Heart right ventricle (tissue), 16 donors: ENCODE measurements around the gene FAM153A. TPM values are rescaled to one million over a fixed set of nuclear protein-coding genes. Genes with fewer than 3 reads are reported as not detected.
"Not testable (repeated sequence)": the region's sequence is repeated elsewhere in the genome, so short reads cannot be mapped to it uniquely, and the experiment has no call there.

Experiments used
- ATAC-seq, 8 donors: fragments of 200-7000 bp; cut with Tn5 transposase; one replicate each; pipeline ENCODE4 v1.9.1; 2020; ENCODE audit warnings: mild to moderate bottlenecking in 8 of 8, moderate library complexity in 8 of 8, moderate number of reproducible peaks in 1 of 8
- DNase-seq, 2 donors: peaks; one replicate each; pipeline ENCODE4 v3.0.0-alpha.2; 2020
- H3K27ac ChIP-seq, 10 donors: fragments of 200-600 bp; sonication (generic) in 2 of 10; one replicate each; pipeline versions ENCODE4 v1.5.0 to v1.8.0; 2020 to 2022; ENCODE audit warnings: mild to moderate bottlenecking in 3 of 10
- H3K27me3 ChIP-seq, 7 donors: fragments of 200-600 bp; one replicate each; pipeline ENCODE4 v1.8.0; 2021 to 2022; ENCODE audit warnings: mild to moderate bottlenecking in 2 of 7
- H3K36me3 ChIP-seq, 9 donors: fragments of 200-600 bp; sonication (generic) in 1 of 9; one replicate each; pipeline versions ENCODE4 v1.5.0 to v1.8.0; 2020 to 2022; ENCODE audit warnings: mild to moderate bottlenecking in 2 of 9
- H3K4me1 ChIP-seq, 9 donors: fragments of 200-600 bp; sonication (generic) in 1 of 9; one replicate each; pipeline versions ENCODE4 v1.5.0 to v1.8.0; 2020 to 2022; ENCODE audit warnings: mild to moderate bottlenecking in 4 of 9
- H3K4me3 ChIP-seq, 10 donors: fragments of 200-600 bp; sonication (generic) in 2 of 10; one replicate each; pipeline versions ENCODE4 v1.5.0 to v1.8.0; 2020 to 2022; ENCODE audit warnings: mild to moderate bottlenecking in 7 of 10, moderate library complexity in 2 of 10
- H3K9me3 ChIP-seq, 11 donors: fragments of 200-600 bp in 10 of 11; sonication (generic) in 2 of 11; one replicate each; pipeline versions ENCODE4 v1.5.0 to v1.8.0; 2013 to 2022; ENCODE audit warnings: mild to moderate bottlenecking in 2 of 11, control low read depth in 1 of 11, moderate library complexity in 1 of 11
- WGBS, 2 donors: extraction: QIAGEN DNeasy Blood & Tissue Kit; methylation state at CpG; one replicate each; pipeline ENCODE4 v1.1.7; 2013; ENCODE audit warnings: inconsistent platforms in 1 of 2; 5-methylcytosine and 5-hydroxymethylcytosine counted together
- intact Hi-C, 10 donors: fragments of 100-400 bp; cut with DNase I; formaldehyde crosslinking; loops; one replicate each; pipeline versions ENCODE4 v1.11.1 to v1.14.2; 2022
- long read RNA-seq, 3 donors: library from polyadenylated mRNA; unstranded; transcript quantifications; one replicate each; pipeline ENCODE4 v2.0.0, GENCODE V29; 2020 to 2021
- polyA plus RNA-seq, 2 donors: library from polyadenylated mRNA; stranded (reverse); fragments of 200-250 nt; gene quantifications; one replicate each; pipeline ENCODE4 v1.2.3, GENCODE V29; 2013
- total RNA-seq, 10 donors: library from RNA; stranded (reverse); fragmentation: NEBNext Ultra II Directional in 3 of 10; extraction: Animal tissue kit (Norgen Biotek cat#: 25700) in 3 of 10; gene quantifications; one replicate each; pipeline versions ENCODE4 v1.2.1 to v1.2.4, GENCODE V29; 2021 to 2023
- donor health status: Arrhythmogenic right ventricular cardiomyopathy.
- donor health status: ischemic (EF 13 %, LVEDD 7.1; RV severe dilation, severe dysfunction).
- donor health status: healthy with polysubstance abuse.
- donor health status: DM: no; HTN: yes; CAD: no.
- donor health status: DM: no; HTN: no; CAD: no.
- donor health status: ischemic (EF 25% LVEDD 6.9; RV normal size, moderate dysfunction).
- donor health status: ischemic (EF 25% LVEDD 5.7; RV mildly dilated, moderate dysfunction).
- donor health status: healthy.
- donor health status: DM: yes; HTN: yes; CAD: no.
- donor health status: Ischemic cardiomyopathy.
- donor health status: ischemic (EF 35%, LVEDD 5.7; RV mildly dilated, moderate dysfunction).
- donor health status: nonischemic (EF 11% LVEDD 7.7; RV severe dilation, severe dysfunction).
- donor health status: DM: yes; HTN: yes; CAD: no.
- donor health status: PGD.
- donor health status: ischemic (EF 29% LVEDD 5.4; RV normal size, mild dysfunction).
- donor health status: nonischemic (EF 23%, LVEDD 6.1; RV moderate dilation, normal function).

The FAM153A gene
- total RNA-seq (10 to 100 TPM in 1 of 10 donors, 1 to 10 TPM in 6, under 1 TPM in 1, not detected in 2; 0.98 to 12.4 (median 3.3) TPM), polyA plus RNA-seq (1 to 10 TPM; 4.3 to 7.4 TPM)
- long read RNA-seq, donor 1, partial matches to known transcripts: 2 of 4 reads
- long read RNA-seq, donor 1, other reads (novel, unspliced or antisense): 2 of 4 reads
- long read RNA-seq, donor 2, partial matches to known transcripts: 2 of 8 reads
- long read RNA-seq, donor 2, other reads (novel, unspliced or antisense): 6 of 8 reads
- long read RNA-seq, donor 3: 0 reads

- H3K36me3 ChIP-seq, H3K9me3 ChIP-seq, H3K4me3 ChIP-seq, DNase-seq, H3K4me1 ChIP-seq, H3K27ac ChIP-seq, H3K27me3 ChIP-seq, intact Hi-C loops: not testable (repeated sequence)
- peak in 7 of 8 donors; percentile 27 to 82 (median 60) for ATAC-seq
- WGBS, 2 donors: 2% methylated on average over 14 of the region's 67 CpGs; no CpG with 5 or more reads in 1 of the 2 donors
These were observed at the start of gene FAM153A for GRCh38 chr5:177782792-177783633. Gene FAM153A (minus strand): TSS chr5:177782899.

- DNase-seq, H3K4me3 ChIP-seq, intact Hi-C loops, H3K27me3 ChIP-seq, ATAC-seq, H3K9me3 ChIP-seq, H3K4me1 ChIP-seq, H3K27ac ChIP-seq, H3K36me3 ChIP-seq: not testable (repeated sequence)
- WGBS, 2 donors: 49 to 67% methylated on average over 2 to 4 of the region's 4 CpGs
These were observed 49.6 kb upstream of the FAM153A start for GRCh38 chr5:177832287-177832686.

- H3K4me3 ChIP-seq, H3K4me1 ChIP-seq, ATAC-seq, H3K27ac ChIP-seq, intact Hi-C loops, H3K27me3 ChIP-seq, H3K36me3 ChIP-seq, H3K9me3 ChIP-seq, DNase-seq: not testable (repeated sequence)
- WGBS, 2 donors: no CpG with 5 or more reads among the region's 4 CpGs
These were observed 43.4 kb upstream of the FAM153A start for GRCh38 chr5:177826073-177826472.

GRCh38 chr5:177824776-177825175 is 42.1 kb upstream of the FAM153A start:
- intact Hi-C loops, H3K27ac ChIP-seq, H3K4me3 ChIP-seq, H3K4me1 ChIP-seq, H3K9me3 ChIP-seq, H3K36me3 ChIP-seq, ATAC-seq, H3K27me3 ChIP-seq, DNase-seq: not testable (repeated sequence)
- no CpG with 5 or more reads among the region's 2 CpGs for WGBS, 2 donors

- WGBS, 2 donors: no CpG with 5 or more reads among the region's 3 CpGs
These were observed 39.8 kb upstream of the FAM153A start for GRCh38 chr5:177822489-177822888.

GRCh38 chr5:177819664-177820063 is 37.0 kb upstream of the FAM153A start:
- H3K36me3 ChIP-seq, intact Hi-C loops, H3K9me3 ChIP-seq, H3K27ac ChIP-seq, DNase-seq, ATAC-seq, H3K4me3 ChIP-seq, H3K4me1 ChIP-seq, H3K27me3 ChIP-seq: not testable (repeated sequence)
- WGBS, 2 donors: no CpG with 5 or more reads among the region's 1 CpG

More at GRCh38 chr5:177822489-177822888, 39.8 kb upstream of the FAM153A start:
- H3K27me3 ChIP-seq, H3K4me1 ChIP-seq, H3K36me3 ChIP-seq, DNase-seq, H3K9me3 ChIP-seq, intact Hi-C loops, ATAC-seq, H3K4me3 ChIP-seq, H3K27ac ChIP-seq: not testable (repeated sequence)

- not testable (repeated sequence) for ATAC-seq
These were observed 30.2 kb upstream of the FAM153A start for GRCh38 chr5:177812814-177813425.

GRCh38 chr5:177812160-177812743 is 29.6 kb upstream of the FAM153A start:
- H3K36me3 ChIP-seq, H3K27me3 ChIP-seq, ATAC-seq, H3K9me3 ChIP-seq, DNase-seq, H3K4me1 ChIP-seq, H3K27ac ChIP-seq, H3K4me3 ChIP-seq, intact Hi-C loops: not testable (repeated sequence)
- 40% methylated on average over 1 of the region's 6 CpGs; no CpG with 5 or more reads in 1 of the 2 donors for WGBS, 2 donors

More at GRCh38 chr5:177812814-177813425, 30.2 kb upstream of the FAM153A start:
- H3K4me3 ChIP-seq, H3K4me1 ChIP-seq, H3K9me3 ChIP-seq, H3K27ac ChIP-seq, H3K36me3 ChIP-seq, H3K27me3 ChIP-seq, DNase-seq, intact Hi-C loops: not testable (repeated sequence)
- no CpG with 5 or more reads among the region's 2 CpGs for WGBS, 2 donors

GRCh38 chr5:177809209-177809913 is 26.7 kb upstream of the FAM153A start:
- H3K4me1 ChIP-seq, H3K27me3 ChIP-seq, intact Hi-C loops, H3K4me3 ChIP-seq, H3K36me3 ChIP-seq, DNase-seq, H3K9me3 ChIP-seq, H3K27ac ChIP-seq: not testable (repeated sequence)
- WGBS, 2 donors: 76 to 92% methylated on average over 3 to 5 of the region's 11 CpGs
- peak in 1 of 8 donors; percentile 34 for ATAC-seq

- 81 to 90% methylated on average over 4 to 5 of the region's 12 CpGs for WGBS, 2 donors
- intact Hi-C loops, H3K9me3 ChIP-seq, H3K4me1 ChIP-seq, H3K4me3 ChIP-seq, H3K27ac ChIP-seq, ATAC-seq, H3K36me3 ChIP-seq, H3K27me3 ChIP-seq, DNase-seq: not testable (repeated sequence)
These were observed 25.7 kb upstream of the FAM153A start for GRCh38 chr5:177808420-177808819.
